SH-SY5Y (cell line): ENCODE measurements around the gene PLPPR4.

Experiments used
- GATA2 ChIP-seq: IDR thresholded peaks from 2 replicates; pipeline ENCODE4 v1.6.1; 2011; ENCODE audit warnings: mild to moderate bottlenecking, low read depth, low read length
- GATA3 ChIP-seq: IDR thresholded peaks from 2 replicates; pipeline ENCODE4 v1.6.1; 2011; ENCODE audit warnings: low read depth, mild to moderate bottlenecking, low read length, moderate library complexity

DNA sequence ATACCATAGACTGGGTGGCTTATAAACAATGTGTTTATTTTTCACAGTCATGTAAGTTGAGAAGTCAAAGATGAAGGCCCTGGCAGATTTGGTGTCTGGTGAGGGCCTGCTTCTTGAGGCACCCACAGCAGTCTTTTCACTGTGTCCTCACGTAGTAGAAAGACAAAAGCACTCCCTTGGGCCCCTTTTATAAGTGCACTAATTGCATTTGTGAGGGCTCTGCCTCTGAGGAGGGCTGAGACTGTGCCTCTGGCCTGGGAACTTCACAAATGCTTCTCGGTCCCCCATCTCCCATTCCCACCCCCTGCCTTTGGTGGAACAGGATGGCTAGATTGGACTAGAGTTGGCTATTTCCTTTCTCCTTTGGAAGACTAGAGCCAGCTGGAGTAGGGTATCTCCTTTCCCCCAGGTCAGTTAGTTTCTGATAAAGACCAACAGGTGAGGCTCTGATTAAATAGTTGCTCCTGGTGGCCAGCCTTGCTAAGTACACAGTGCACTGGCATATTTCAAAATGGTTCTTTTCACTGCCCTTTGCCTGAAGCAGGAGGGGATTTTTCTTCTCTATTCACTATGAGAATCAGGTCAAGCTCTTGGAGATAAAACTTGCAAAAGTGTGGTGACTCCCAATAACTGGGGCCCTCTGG lies 82.9 kb downstream of the PLPPR4 start:
- TF ChIP-seq GATA3, result no peak
- TF ChIP-seq GATA2, result no peak
